ENCODE results near the gene SHH. TPM values are rescaled to one million over a fixed set of nuclear protein-coding genes. Genes with fewer than 3 reads are reported as not detected.

The SHH gene
- polyA plus RNA-seq, 1 donor (not counting 4 experiments of a cell fraction or from before 2014, with no cell fraction given): not detected

GRCh38 chr7:155847821-155848435, 35.7 kb upstream of the SHH start:
- peaks cover 2% of the 10 kb centered on the region for H3K9me3 ChIP-seq (ENCODE audit: control insufficient read depth, low read depth, low read length)
- no peak for TF ChIP-seq CTCF (optimal IDR thresholded peaks at IDR 0.05 in 1 of 3, IDR thresholded peaks at IDR 0.05 in 1 of 3, conservative IDR thresholded peaks at IDR 0.05 in 1 of 3; ENCODE audit: extremely low read depth in 1 of 3, insufficient read depth in 2 of 3, low read length in 3 of 3)
- no peak for TF ChIP-seq EZH2 (IDR thresholded peaks at IDR 0.05; ENCODE audit: low read length)
- no peak for DNase-seq (ENCODE audit: low read depth, low spot score)
- H3K9me1 ChIP-seq (ENCODE audit: control insufficient read depth, extremely low read depth, insufficient read depth, low read length): no peaks in the 10 kb centered on the region
- H3K4me3 ChIP-seq (ENCODE audit: control insufficient read depth in 2 of 3, extremely low read depth in 1 of 3, insufficient read depth in 2 of 3, low read depth in 1 of 3, low read length in 3 of 3): no peak overlapping the region
- H4K20me1 ChIP-seq (ENCODE audit: control insufficient read depth, extremely low read depth, insufficient read depth, low read length): no peaks in the 10 kb centered on the region
- no peak for FAIRE-seq
- no peak overlapping the region for H3K4me2 ChIP-seq (ENCODE audit: control insufficient read depth, extremely low read depth, insufficient read depth, low read depth, low read length)
- dilution Hi-C loops (cut with MboI; ENCODE audit: extremely low pct_ligation_motif_present, low sequenced_read_pairs): no loop called here
- H3K36me3 ChIP-seq (ENCODE audit: control insufficient read depth in 2 of 2, extremely low read depth in 1 of 2, insufficient read depth in 2 of 2, low read length in 2 of 2): no peaks in the 10 kb centered on the region
- no peaks in the 10 kb centered on the region for H3K79me2 ChIP-seq (ENCODE audit: control insufficient read depth, insufficient read depth, low read length)
- H3K9ac ChIP-seq (ENCODE audit: control insufficient read depth, extremely low read depth, insufficient read depth, low read length): no peak overlapping the region
- H3K4me1 ChIP-seq (ENCODE audit: control insufficient read depth, extremely low read depth, insufficient read depth, low read length): no peaks in the 10 kb centered on the region
- H3K27me3 ChIP-seq (ENCODE audit: control insufficient read depth, extremely low read depth, insufficient read depth, low read length): no peaks in the 10 kb centered on the region
- no peak overlapping the region for H3K27ac ChIP-seq (ENCODE audit: control insufficient read depth, insufficient read depth, low read length)
- H2AFZ ChIP-seq (ENCODE audit: control insufficient read depth, low read length): no peak overlapping the region

GRCh38 chr7:155846936-155847335, 34.7 kb upstream of the SHH start:
- no peaks in the 10 kb centered on the region for H3K4me1 ChIP-seq (ENCODE audit: control insufficient read depth, extremely low read depth, insufficient read depth, low read length)
- DNase-seq (ENCODE audit: low read depth, low spot score) (no peak), FAIRE-seq (no peak)
- TF ChIP-seq EZH2 (IDR thresholded peaks at IDR 0.05; ENCODE audit: low read length) (no peak), CTCF (optimal IDR thresholded peaks at IDR 0.05 in 1 of 3, IDR thresholded peaks at IDR 0.05 in 1 of 3, conservative IDR thresholded peaks at IDR 0.05 in 1 of 3; ENCODE audit: extremely low read depth in 1 of 3, insufficient read depth in 2 of 3, low read length in 3 of 3) (no peak)
- peaks cover 2% of the 10 kb centered on the region for H3K9me3 ChIP-seq (ENCODE audit: control insufficient read depth, low read depth, low read length)
- no peak overlapping the region for H2AFZ ChIP-seq (ENCODE audit: control insufficient read depth, low read length)
- no peak overlapping the region for H3K4me3 ChIP-seq (ENCODE audit: control insufficient read depth in 2 of 3, extremely low read depth in 1 of 3, insufficient read depth in 2 of 3, low read depth in 1 of 3, low read length in 3 of 3)
- H3K4me2 ChIP-seq (ENCODE audit: control insufficient read depth, extremely low read depth, insufficient read depth, low read depth, low read length): no peak overlapping the region
- no peaks in the 10 kb centered on the region for H3K79me2 ChIP-seq (ENCODE audit: control insufficient read depth, insufficient read depth, low read length)
- H3K27me3 ChIP-seq (ENCODE audit: control insufficient read depth, extremely low read depth, insufficient read depth, low read length): no peaks in the 10 kb centered on the region
- no peaks in the 10 kb centered on the region for H4K20me1 ChIP-seq (ENCODE audit: control insufficient read depth, extremely low read depth, insufficient read depth, low read length)
- dilution Hi-C loops (cut with MboI; ENCODE audit: extremely low pct_ligation_motif_present, low sequenced_read_pairs): no loop called here
- H3K27ac ChIP-seq (ENCODE audit: control insufficient read depth, insufficient read depth, low read length): no peak overlapping the region
- H3K9ac ChIP-seq (ENCODE audit: control insufficient read depth, extremely low read depth, insufficient read depth, low read length): no peak overlapping the region
- no peaks in the 10 kb centered on the region for H3K36me3 ChIP-seq (ENCODE audit: control insufficient read depth in 2 of 2, extremely low read depth in 1 of 2, insufficient read depth in 2 of 2, low read length in 2 of 2)
- H3K9me1 ChIP-seq (ENCODE audit: control insufficient read depth, extremely low read depth, insufficient read depth, low read length): no peaks in the 10 kb centered on the region
